IMR-90 (cell line): ENCODE data around the gene NGEF. TPM values are rescaled to one million over a fixed set of nuclear protein-coding genes. Genes with fewer than 3 reads are reported as not detected.

Experiments
- ATAC-seq: fragments of 200-7000 bp; cut with Tn5 transposase; 2 replicates; pipeline ENCODE4 v1.9.1; 2020; ENCODE audit warnings: low read depth, mild to moderate bottlenecking, moderate library complexity
- BruUV-seq: library from RNA; stranded (reverse); fragments of 400-500 nt; replicated peaks from 2 replicates; lab custom pipeline; 2021; lab: Mats Ljungman, UMichigan
- CTCF ChIA-PET: fragments of 300-600 bp; formaldehyde crosslinking; extraction: SDS; loops from one replicate; lab custom pipeline; 2021; ENCODE audit warnings: antibody characterized with exemption; lab: Yijun Ruan, JAX
- POLR2A ChIA-PET: fragments of 300-600 bp; sonication (Branson Sonifier 250); formaldehyde crosslinking; loops from one replicate; lab custom pipeline; 2022; ENCODE audit warnings: antibody characterized with exemption; ENCODE audit not compliant: unreplicated experiment; lab: Charles Lee
- DNase-seq: peaks from one replicate; pipeline ENCODE4 v3.0.0; 2013
- H2AFZ ChIP-seq: replicated peaks from 2 replicates; pipeline ENCODE3; 2013; ENCODE audit warnings: low read length, mild to moderate bottlenecking; ENCODE audit not compliant: poor library complexity
- H2AK5ac ChIP-seq: 2 replicates; pipeline ENCODE4 v1.6.1; 2013; ENCODE audit warnings: low read depth, low read length, inconsistent platforms
- H2AK9ac ChIP-seq: replicated peaks from 2 replicates; pipeline ENCODE3; 2013; ENCODE audit warnings: mild to moderate bottlenecking, low read depth, low read length, moderate library complexity; ENCODE audit not compliant: poor library complexity
- H2BK120ac ChIP-seq: 2 replicates; pipeline ENCODE4 v1.6.1; 2013; ENCODE audit warnings: low read depth, low read length, inconsistent platforms
- H2BK15ac ChIP-seq: 3 replicates; pipeline ENCODE4 v1.6.1; 2013; ENCODE audit warnings: low read depth, low read length, inconsistent platforms
- H2BK20ac ChIP-seq: 2 replicates; pipeline ENCODE4 v1.6.1; 2013; ENCODE audit warnings: low read depth, mild to moderate bottlenecking, inconsistent platforms, low read length, moderate library complexity
- H2BK5ac ChIP-seq: 2 replicates; pipeline ENCODE4 v1.6.1; 2013; ENCODE audit warnings: mild to moderate bottlenecking, low read depth, low read length, inconsistent platforms; ENCODE audit not compliant: poor library complexity, severe bottlenecking
- H3K14ac ChIP-seq: replicated peaks from 2 replicates; pipeline ENCODE4 v1.6.1; 2013; ENCODE audit warnings: low read depth, low read length, inconsistent platforms
- H3K18ac ChIP-seq: 2 replicates; pipeline ENCODE4 v1.6.1; 2013; ENCODE audit warnings: low read depth, low read length, control low read depth
- H3K23ac ChIP-seq: 2 replicates; pipeline ENCODE4 v1.6.1; 2013; ENCODE audit warnings: low read depth, low read length, inconsistent platforms
- H3K27ac ChIP-seq: 2 replicates; pipeline ENCODE4 v1.5.1; 2013; ENCODE audit warnings: mild to moderate bottlenecking, control low read depth, low read length; ENCODE audit not compliant: insufficient read depth
- H3K27me3 ChIP-seq: 2 replicates; pipeline ENCODE4 v1.6.1; 2013; ENCODE audit warnings: low read length; ENCODE audit not compliant: control insufficient read depth, insufficient read depth
- H3K36me3 ChIP-seq: 2 replicates; pipeline ENCODE4 v1.6.1; 2013; ENCODE audit warnings: low read length, mixed read lengths; ENCODE audit not compliant: control insufficient read depth, insufficient read depth
- H3K4ac ChIP-seq: 2 replicates; pipeline ENCODE4 v1.6.1; 2013; ENCODE audit warnings: low read depth, low read length, inconsistent platforms
- H3K4me1 ChIP-seq: 2 replicates; pipeline ENCODE4 v1.6.1; 2013; ENCODE audit warnings: low read length, mixed read lengths; ENCODE audit not compliant: control insufficient read depth, insufficient read depth
- H3K4me2 ChIP-seq: 2 replicates; pipeline ENCODE4 v1.6.1; 2013; ENCODE audit warnings: low read depth, mild to moderate bottlenecking, control low read depth, low read length, moderate library complexity
- H3K4me3 ChIP-seq: 2 replicates; pipeline ENCODE4 v1.5.1; 2013; ENCODE audit warnings: low read depth, mild to moderate bottlenecking, control low read depth, low read length, moderate library complexity; ENCODE audit not compliant: insufficient read depth
- H3K56ac ChIP-seq: 2 replicates; pipeline ENCODE4 v1.6.1; 2013; ENCODE audit warnings: low read length, inconsistent platforms; ENCODE audit not compliant: insufficient read depth; ENCODE audit errors: extremely low read depth
- H3K79me1 ChIP-seq, 2 experiments: 2 replicates each; pipeline ENCODE4 v1.6.1; 2013; ENCODE audit warnings: low read length in 2 of 2, inconsistent platforms in 1 of 2, low read depth in 1 of 2
- H3K9ac ChIP-seq: 2 replicates; pipeline ENCODE4 v1.6.1; 2013; ENCODE audit warnings: low read depth, low read length, control low read depth
- H3K9me1 ChIP-seq: 2 replicates; pipeline ENCODE4 v1.6.1; 2013; ENCODE audit warnings: low read length, inconsistent platforms; ENCODE audit not compliant: insufficient read depth
- H3K9me3 ChIP-seq: 2 replicates; pipeline ENCODE4 v1.6.1; 2013; ENCODE audit warnings: low read length; ENCODE audit not compliant: control insufficient read depth, insufficient read depth
- H4K20me1 ChIP-seq: 2 replicates; pipeline ENCODE4 v1.6.1; 2013; ENCODE audit warnings: low read length, inconsistent platforms; ENCODE audit not compliant: insufficient read depth
- H4K5ac ChIP-seq: 2 replicates; pipeline ENCODE4 v1.6.1; 2013; ENCODE audit warnings: mild to moderate bottlenecking, low read depth, low read length, control low read depth
- H4K8ac ChIP-seq, 2 experiments: 2 replicates each; pipeline ENCODE4 v1.6.1; 2013; ENCODE audit warnings: low read depth in 2 of 2, low read length in 2 of 2, control low read depth in 1 of 2, inconsistent platforms in 1 of 2
- H4K91ac ChIP-seq: 2 replicates; pipeline ENCODE4 v1.6.1; 2013; ENCODE audit warnings: low read depth, low read length, inconsistent platforms; ENCODE audit not compliant: insufficient read depth
- BHLHE40 ChIP-seq: fragments of 150-350 bp; IDR thresholded peaks from 2 replicates; pipeline ENCODE4 v1.6.1; 2016; ENCODE audit warnings: mild to moderate bottlenecking, low read depth, low read length
- CEBPB ChIP-seq: IDR thresholded peaks from 2 replicates; pipeline ENCODE4 v1.6.1; 2012; ENCODE audit warnings: low read depth, low read length, improper control_type of control experiment
- CHD1 ChIP-seq: IDR thresholded peaks from 2 replicates; pipeline ENCODE4 v1.6.1; 2012; ENCODE audit warnings: low read depth, low read length, improper control_type of control experiment
- ELK1 ChIP-seq: fragments of 150-350 bp; IDR thresholded peaks from 2 replicates; pipeline ENCODE4 v1.6.1; 2016; ENCODE audit warnings: low read depth, mild to moderate bottlenecking, low read length, moderate library complexity, borderline replicate concordance
- FOS ChIP-seq: fragments of 150-350 bp; IDR thresholded peaks from 2 replicates; pipeline ENCODE4 v1.6.1; 2016; ENCODE audit warnings: low read depth, low read length
- MAFK ChIP-seq: IDR thresholded peaks from 2 replicates; pipeline ENCODE4 v1.6.1; 2012; ENCODE audit warnings: low read depth, low read length, improper control_type of control experiment
- MAZ ChIP-seq: IDR thresholded peaks from 2 replicates; pipeline ENCODE4 v1.6.1; 2012; ENCODE audit warnings: low read depth, mild to moderate bottlenecking, low read length, improper control_type of control experiment, moderate library complexity, borderline replicate concordance
- MXI1 ChIP-seq: IDR thresholded peaks from 2 replicates; pipeline ENCODE4 v1.6.1; 2012; ENCODE audit warnings: low read depth, mild to moderate bottlenecking, low read length, moderate library complexity, borderline replicate concordance
- NFE2L2 ChIP-seq: fragments of 150-350 bp; IDR thresholded peaks from 2 replicates; pipeline ENCODE4 v1.6.1; 2016; ENCODE audit warnings: low read depth, mild to moderate bottlenecking, low read length
- POLR2A ChIP-seq: IDR thresholded peaks from 2 replicates; pipeline ENCODE4 v1.6.1; 2012; ENCODE audit warnings: mild to moderate bottlenecking, low read depth, low read length
- RAD21 ChIP-seq: IDR thresholded peaks from 2 replicates; pipeline ENCODE4 v1.6.1; 2012; ENCODE audit warnings: low read length, improper control_type of control experiment
- RCOR1 ChIP-seq: IDR thresholded peaks from 2 replicates; pipeline ENCODE4 v1.6.1; 2012; ENCODE audit warnings: mild to moderate bottlenecking, low read length, improper control_type of control experiment; ENCODE audit not compliant: insufficient replicate concordance
- RFX5 ChIP-seq: IDR thresholded peaks from 2 replicates; pipeline ENCODE4 v1.8.0; 2012; ENCODE audit warnings: low read depth, mild to moderate bottlenecking, low read length, moderate library complexity
- SMC3 ChIP-seq: fragments of 150-350 bp; IDR thresholded peaks from 2 replicates; pipeline ENCODE4 v1.6.1; 2016; ENCODE audit warnings: low read depth, mild to moderate bottlenecking, antibody characterized with exemption, low read length, moderate library complexity
- WGBS, 2 experiments: methylation state at CpG; one replicate each; pipeline versions ENCODE4 v1.1.5 to v1.1.7; 2013; ENCODE audit warnings: missing lambda C conversion rate in 2 of 2; ENCODE audit not compliant: insufficient read length in 1 of 2; ENCODE audit errors: extremely low coverage in 2 of 2; 5-methylcytosine and 5-hydroxymethylcytosine counted together
- dilution Hi-C: fragments of 300-500 bp; cut with HindIII; formaldehyde crosslinking; loops from one replicate; pipeline ENCODE4 v1.14.3; 2018; ENCODE audit warnings: low sequenced_read_pairs; ENCODE audit not compliant: unreplicated experiment
- in situ Hi-C: fragments of 300-500 bp; cut with MboI; formaldehyde crosslinking; loops from 3 replicates; pipeline ENCODE4 v1.14.3; 2019; ENCODE audit warnings: low sequenced_read_pairs, inconsistent platforms, mixed read lengths
- intact Hi-C: fragments of 100-400 bp; cut with micrococcal nuclease; formaldehyde crosslinking; loops from 2 replicates; pipeline ENCODE4 v1.10.0; 2022
- polyA plus RNA-seq, 3 experiments: library from polyadenylated mRNA; depleted of rRNA; stranded (reverse); fragments of >200 nt; gene quantifications; 2 replicates each; pipeline ENCODE4 v1.2.3, GENCODE V29; 2012; ENCODE audit warnings: low replicate concordance in 1 of 3
- total RNA-seq: library from RNA; depleted of rRNA; stranded (reverse); fragments of >200 nt; gene quantifications from 2 replicates; pipeline ENCODE4 v1.2.3, GENCODE V29; 2012
- TF ChIP-seq, protein P1 (sequence below): fragments of 150-350 bp; IDR thresholded peaks from 2 replicates; pipeline ENCODE4 v1.6.1; 2017; ENCODE audit warnings: mild to moderate bottlenecking, antibody characterized with exemption, low read length, low read depth
- TF ChIP-seq, protein P2 (sequence below): conservative IDR thresholded peaks from 2 replicates; pipeline ENCODE4 v1.5.1; 2012; ENCODE audit warnings: mild to moderate bottlenecking, low read depth, low read length, improper control_type of control experiment

Gene NGEF
- total and polyA plus RNA-seq, 2 of the 4 experiments (the other 2 are of a cell fraction) = 1.1 to 1.7 TPM

DNA sequence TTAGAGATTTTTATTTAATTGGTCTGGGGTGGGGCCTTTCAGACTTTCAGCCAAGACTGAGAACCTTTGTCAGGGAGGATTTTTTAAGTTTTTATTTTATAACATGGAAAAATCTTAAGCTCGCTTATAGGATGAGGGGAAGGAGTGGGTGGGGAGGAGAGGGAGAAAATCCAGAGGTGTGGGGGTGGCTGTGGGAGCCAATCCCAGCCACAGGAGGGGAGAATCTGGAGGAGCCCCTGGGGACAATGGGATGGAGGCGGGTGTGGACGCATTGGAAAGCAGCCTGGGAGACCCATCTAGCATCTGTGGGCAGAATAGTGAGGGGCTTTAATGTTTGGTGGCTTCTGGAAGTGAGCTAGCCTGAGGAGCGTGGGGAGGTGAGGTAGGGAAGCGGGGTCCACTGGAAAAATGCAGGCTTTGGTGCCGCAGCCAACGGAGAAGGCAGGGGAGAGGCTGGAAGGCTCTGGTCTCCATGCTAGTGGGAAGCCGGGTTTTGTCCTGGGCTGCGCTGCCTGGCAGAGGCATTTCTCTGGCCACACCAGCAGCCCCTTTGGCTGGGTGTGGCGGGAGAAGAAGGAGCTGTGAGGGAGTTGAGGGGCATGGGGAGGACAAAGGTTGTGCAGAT, 35.6 kb upstream of the NGEF start:
- Histone ChIP-seq H2AFZ (no peak overlapping the region), H2BK20ac (no peak overlapping the region), H3K4ac (no peak overlapping the region), H4K8ac (no peak overlapping the region), H3K4me3 (no peak overlapping the region), H2AK9ac (no peak overlapping the region), H3K4me2 (no peak overlapping the region), H2BK120ac (no peak overlapping the region), H3K4me1 (no peaks in the 10 kb centered on the region), H3K56ac (no peak overlapping the region), H3K14ac (no peak overlapping the region), H4K20me1 (no peaks in the 10 kb centered on the region), H3K18ac (no peak overlapping the region), H3K9me3 (no peaks in the 10 kb centered on the region), H2BK5ac (no peak overlapping the region), H3K27me3 (peaks cover 41% of the 10 kb centered on the region), H3K9ac (no peak overlapping the region), H3K27ac (no peak overlapping the region), H2BK15ac (no peak overlapping the region), H3K79me1 (no peaks in the 10 kb centered on the region), H4K91ac (no peak overlapping the region), H3K9me1 (no peaks in the 10 kb centered on the region), H3K23ac (no peak overlapping the region), H2AK5ac (no peak overlapping the region), H3K36me3 (no peaks in the 10 kb centered on the region), H4K5ac (no peak overlapping the region)
- ChIA-PET POLR2A (no interaction called here), CTCF (no interaction called here)
- dilution Hi-C loops (no loop called here), in situ Hi-C loops (no loop called here), intact Hi-C loops (no loop called here)
- no TSS peak for BruUV-seq
- no peak for ATAC-seq
- 71% methylated on average over 3 of the region's 10 CpGs; no CpG with 5 or more reads in 1 of the 2 experiments for WGBS, 2 experiments
- TF ChIP-seq MAFK (no peak), BHLHE40 (no peak), POLR2A (no peak), NFE2L2 (no peak), RAD21 (no peak), MAZ (no peak), ELK1 (no peak), RFX5 (no peak), CHD1 (no peak), RCOR1 (no peak), CEBPB (no peak), FOS (no peak), MXI1 (no peak), SMC3 (no peak)
- TF ChIP-seq, protein P1, sequence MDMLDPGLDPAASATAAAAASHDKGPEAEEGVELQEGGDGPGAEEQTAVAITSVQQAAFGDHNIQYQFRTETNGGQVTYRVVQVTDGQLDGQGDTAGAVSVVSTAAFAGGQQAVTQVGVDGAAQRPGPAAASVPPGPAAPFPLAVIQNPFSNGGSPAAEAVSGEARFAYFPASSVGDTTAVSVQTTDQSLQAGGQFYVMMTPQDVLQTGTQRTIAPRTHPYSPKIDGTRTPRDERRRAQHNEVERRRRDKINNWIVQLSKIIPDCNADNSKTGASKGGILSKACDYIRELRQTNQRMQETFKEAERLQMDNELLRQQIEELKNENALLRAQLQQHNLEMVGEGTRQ = no peak
- TF ChIP-seq, protein P2, sequence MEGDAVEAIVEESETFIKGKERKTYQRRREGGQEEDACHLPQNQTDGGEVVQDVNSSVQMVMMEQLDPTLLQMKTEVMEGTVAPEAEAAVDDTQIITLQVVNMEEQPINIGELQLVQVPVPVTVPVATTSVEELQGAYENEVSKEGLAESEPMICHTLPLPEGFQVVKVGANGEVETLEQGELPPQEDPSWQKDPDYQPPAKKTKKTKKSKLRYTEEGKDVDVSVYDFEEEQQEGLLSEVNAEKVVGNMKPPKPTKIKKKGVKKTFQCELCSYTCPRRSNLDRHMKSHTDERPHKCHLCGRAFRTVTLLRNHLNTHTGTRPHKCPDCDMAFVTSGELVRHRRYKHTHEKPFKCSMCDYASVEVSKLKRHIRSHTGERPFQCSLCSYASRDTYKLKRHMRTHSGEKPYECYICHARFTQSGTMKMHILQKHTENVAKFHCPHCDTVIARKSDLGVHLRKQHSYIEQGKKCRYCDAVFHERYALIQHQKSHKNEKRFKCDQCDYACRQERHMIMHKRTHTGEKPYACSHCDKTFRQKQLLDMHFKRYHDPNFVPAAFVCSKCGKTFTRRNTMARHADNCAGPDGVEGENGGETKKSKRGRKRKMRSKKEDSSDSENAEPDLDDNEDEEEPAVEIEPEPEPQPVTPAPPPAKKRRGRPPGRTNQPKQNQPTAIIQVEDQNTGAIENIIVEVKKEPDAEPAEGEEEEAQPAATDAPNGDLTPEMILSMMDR = no peak
- no peak for DNase-seq
